ENCODE results near the gene DHRS7B.
"Not testable (repeated sequence)": the region's sequence is repeated elsewhere in the genome, so short reads cannot be mapped to it uniquely, and the experiment has no call there.

Gene DHRS7B

DNA sequence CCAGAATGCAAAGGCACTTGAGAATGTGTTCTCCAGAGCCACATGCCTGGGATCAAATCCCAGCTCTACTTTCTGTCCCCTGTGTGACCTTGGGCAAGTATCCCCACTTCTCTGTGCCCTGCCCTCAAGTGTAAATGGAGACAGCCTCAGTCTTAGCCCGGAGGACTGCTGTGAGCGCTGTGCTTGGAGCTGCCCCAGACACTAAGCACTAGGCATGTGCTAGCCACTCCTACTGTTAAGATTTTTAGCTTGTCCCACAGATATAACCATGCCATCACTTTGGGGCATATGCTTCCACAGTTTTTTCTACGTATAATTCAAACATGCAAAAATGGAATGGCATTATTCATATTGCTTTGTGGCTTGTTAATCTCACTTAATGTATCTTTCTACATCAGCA lies 57.8 kb downstream of the DHRS7B start:
- no peak for FAIRE-seq

- FAIRE-seq = no peak
These were observed 58.3 kb downstream of the DHRS7B start for GRCh38 chr17:21185061-21185460.

DNA sequence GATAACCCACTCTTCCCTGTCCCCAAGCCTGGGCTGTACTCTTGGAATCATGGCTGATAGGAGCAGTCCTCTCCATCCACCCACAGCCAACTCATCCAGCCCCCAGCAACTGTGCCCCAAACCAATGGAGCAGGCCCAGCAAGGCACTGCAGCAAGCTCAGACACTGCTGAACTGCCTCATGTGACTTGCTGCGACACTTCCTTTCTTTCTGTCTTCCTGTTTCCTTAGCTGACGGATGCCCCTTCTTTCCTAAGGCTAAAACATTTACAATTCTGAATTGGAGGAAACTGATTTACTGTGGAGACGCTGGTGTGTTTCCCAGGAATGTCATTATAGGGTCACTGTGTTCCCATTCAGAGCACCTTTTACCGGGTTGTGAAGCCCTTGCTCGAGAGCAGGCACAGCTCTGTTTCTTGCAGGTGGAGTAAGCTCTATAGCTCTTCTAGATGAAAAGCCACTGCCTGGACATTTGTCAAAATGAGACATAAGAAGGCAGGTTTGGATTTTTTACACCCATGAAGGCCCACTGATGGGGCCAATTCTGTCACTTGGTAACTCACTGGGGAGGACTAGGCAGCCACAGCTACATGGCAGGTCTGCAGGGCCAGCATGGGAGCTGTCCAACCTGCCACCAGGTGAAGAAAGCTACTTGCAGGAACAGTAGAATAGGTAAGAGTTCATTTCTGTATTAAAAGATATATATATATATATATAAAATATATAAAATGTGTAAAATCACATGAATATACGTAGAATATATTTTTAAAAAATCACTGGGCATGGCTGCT lies 59.8 kb downstream of the DHRS7B start:
- no peak for FAIRE-seq

- no peak for FAIRE-seq
These were observed 62.6 kb downstream of the DHRS7B start for GRCh38 chr17:21189361-21189760.

GRCh38 chr17:21190078-21190477 lies 63.3 kb downstream of the DHRS7B start:
- FAIRE-seq = no peak

GRCh38 chr17:21191698-21192097 lies 64.9 kb downstream of the DHRS7B start:
- FAIRE-seq = no peak

- not testable (repeated sequence) for FAIRE-seq
These were observed 65.7 kb downstream of the DHRS7B start for GRCh38 chr17:21192414-21192813.

DNA sequence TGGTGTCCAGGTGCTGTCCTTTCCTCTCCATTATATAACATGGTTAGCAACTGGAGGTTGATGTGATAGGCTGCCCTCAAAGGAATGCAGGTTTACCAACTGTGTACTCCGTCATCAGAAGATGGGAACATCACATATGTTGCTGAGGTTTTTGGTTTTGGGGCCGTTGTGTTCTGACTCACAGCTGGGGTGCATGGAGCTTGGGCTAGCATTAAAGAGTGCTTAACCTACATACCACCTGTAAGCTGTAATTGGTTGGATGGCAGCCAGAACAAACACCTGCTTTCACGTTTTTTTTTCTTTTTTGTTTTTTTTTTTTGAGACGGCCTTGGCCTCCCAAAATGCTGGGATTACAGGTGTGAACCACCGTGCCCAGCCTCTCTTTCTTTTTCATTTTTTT lies 66.3 kb downstream of the DHRS7B start:
- FAIRE-seq = no peak

DNA sequence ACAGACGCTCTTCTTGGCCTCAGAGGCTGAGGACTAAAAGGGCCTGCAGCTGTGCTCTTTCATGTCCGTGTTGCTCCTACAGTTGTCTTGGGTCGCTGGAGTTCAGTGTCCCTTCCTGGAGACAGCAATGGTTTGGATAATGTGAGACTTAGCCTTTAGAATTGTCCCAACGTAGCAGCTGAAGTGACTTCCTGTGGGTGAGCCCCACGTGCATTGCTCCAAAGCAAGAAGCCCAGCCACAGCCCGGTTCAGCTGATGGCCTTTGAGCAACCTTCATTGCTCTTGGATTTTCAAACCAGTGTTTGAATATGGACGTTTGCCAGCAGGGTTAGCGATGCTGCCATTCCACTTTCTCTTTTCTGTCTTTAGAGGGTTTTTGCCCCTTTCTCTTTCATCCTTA lies 67.5 kb downstream of the DHRS7B start:
- no peak for FAIRE-seq

- FAIRE-seq = no peak
These were observed 67.9 kb downstream of the DHRS7B start for GRCh38 chr17:21194703-21195102.

DNA sequence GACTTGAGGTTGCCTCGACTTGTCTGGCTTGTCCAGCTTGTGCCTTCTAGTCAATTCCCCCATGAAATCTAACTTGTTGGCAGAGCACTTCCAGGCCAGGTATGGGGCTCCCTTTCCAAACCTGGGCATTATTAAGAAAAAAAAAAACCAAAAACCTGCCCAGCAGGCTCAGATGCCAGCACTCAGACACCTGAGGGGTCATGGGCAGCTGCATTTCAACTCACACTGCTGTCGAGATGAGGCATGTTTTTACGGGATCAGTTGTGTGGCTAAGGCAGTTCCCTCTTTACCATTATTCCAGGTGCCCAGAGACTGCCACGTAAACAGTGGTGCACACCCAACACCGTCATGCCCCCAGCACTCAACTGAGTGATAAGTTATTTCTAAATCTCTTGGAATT lies 69.4 kb downstream of the DHRS7B start:
- FAIRE-seq = no peak

DNA sequence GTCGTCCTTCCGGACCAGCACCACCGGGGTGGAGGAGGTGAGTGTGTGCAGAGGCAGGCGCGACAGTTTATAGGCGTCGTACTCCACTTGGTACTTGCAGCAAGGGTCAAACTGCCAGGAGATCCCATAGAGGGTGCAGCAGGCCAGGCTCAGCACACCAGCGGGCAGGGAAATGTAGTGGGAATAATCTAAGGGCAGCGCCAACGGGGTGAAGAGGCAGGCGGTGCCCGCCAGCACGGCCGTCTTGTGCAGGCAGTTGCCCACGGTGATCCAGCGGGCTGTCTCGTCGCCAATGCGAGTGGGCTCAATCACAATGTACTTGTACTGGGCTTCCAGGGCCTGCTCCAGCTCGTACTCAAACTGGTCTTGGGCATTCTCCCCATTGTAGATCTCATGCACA lies 71.6 kb downstream of the DHRS7B start:
- FAIRE-seq = no peak

- no peak for FAIRE-seq
These were observed 72.5 kb downstream of the DHRS7B start for GRCh38 chr17:21199311-21199710.

- FAIRE-seq = no peak
These were observed 73.1 kb downstream of the DHRS7B start for GRCh38 chr17:21199856-21200255.

DNA sequence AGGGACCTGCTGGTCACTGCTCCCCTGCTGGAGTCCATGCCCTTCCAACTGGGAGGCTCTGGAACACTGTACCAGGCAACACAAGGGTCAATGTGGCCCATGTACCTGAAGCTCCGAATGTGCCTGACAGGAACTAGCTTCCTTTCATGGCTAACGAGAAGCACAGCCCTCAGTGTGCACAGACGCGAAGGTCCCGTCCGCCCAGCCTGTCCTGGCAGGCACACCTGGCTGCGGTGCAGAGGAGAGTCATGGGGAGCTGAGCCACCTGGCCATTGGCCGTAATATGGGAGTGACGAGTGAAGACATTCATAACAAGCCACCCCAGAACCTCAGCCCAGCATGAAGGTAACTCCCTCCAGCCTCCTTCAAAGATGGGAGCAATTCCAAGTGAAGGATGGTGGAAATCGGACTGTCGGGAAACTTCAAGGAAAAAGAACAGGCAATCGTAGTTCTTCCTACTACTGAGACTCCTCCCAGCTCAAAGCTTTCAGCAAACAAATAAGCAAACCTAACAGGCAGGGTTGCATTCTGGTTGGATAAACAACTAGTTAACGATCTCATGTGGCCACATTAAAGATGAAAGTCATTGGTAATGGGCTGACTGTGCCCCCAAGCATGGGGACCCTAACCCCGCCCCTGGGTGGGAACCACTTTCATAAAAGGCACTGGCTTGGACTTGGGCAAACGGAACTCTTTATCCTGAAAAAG lies 74.0 kb downstream of the DHRS7B start:
- no peak for FAIRE-seq

- FAIRE-seq = no peak
These were observed 74.5 kb downstream of the DHRS7B start for GRCh38 chr17:21201298-21201595.

- FAIRE-seq = no peak
These were observed 75.1 kb downstream of the DHRS7B start for GRCh38 chr17:21201874-21202273.

DNA sequence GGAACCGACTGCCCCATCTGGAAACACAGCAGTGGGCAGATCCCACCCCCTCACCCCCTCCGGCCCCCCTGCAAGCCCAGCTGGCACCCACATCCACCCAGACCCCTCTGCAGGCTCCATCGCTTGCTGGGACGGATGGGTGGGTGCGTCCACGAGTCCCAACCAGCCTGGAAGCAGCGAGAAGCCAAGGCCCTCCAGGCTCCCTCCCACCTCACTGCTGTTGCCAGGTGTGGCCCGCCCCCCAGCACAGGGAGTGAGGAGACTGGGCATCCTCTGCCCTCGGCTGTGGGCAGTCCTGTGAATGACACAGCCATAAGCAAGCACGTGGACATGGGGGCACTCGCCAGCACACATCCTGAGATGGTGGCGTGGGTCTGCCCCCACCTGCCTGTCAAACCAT lies 75.7 kb downstream of the DHRS7B start:
- no peak for FAIRE-seq

- no peak for FAIRE-seq
These were observed 78.2 kb downstream of the DHRS7B start for GRCh38 chr17:21204935-21205334.

GRCh38 chr17:21208352-21208751 lies 81.6 kb downstream of the DHRS7B start:
- no peak for FAIRE-seq

DNA sequence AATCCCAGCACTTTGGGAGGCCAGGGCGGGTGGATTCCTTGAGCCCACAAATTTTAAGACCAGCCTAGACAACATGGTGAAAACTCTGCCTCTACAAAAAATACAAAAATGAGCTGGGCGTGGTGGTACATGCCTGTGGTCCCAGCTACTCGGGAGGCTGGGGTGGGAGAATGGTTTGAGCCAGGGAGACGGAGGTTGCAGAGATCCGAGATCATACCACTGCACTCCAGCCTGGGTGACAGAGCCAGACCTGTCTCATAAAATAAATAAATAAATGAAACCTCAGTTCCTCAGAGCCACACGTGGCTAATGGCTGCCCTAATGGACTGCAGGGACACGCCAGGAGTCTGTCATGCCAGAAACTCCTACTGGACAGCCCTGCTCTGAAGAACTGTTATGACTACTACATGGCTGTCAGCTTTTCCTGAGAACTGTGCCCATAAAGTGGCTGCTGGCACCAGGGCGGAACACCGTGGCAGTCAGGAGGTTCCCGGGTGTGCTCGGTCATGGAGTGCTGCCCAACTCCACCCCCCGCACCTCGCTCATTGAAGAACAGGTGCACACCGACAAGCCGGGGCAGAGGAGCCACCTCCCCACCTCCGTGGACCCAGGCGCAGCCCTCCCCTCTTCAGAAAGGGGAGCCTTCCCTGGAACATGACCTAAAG lies 82.9 kb downstream of the DHRS7B start:
- no peak for FAIRE-seq

DNA sequence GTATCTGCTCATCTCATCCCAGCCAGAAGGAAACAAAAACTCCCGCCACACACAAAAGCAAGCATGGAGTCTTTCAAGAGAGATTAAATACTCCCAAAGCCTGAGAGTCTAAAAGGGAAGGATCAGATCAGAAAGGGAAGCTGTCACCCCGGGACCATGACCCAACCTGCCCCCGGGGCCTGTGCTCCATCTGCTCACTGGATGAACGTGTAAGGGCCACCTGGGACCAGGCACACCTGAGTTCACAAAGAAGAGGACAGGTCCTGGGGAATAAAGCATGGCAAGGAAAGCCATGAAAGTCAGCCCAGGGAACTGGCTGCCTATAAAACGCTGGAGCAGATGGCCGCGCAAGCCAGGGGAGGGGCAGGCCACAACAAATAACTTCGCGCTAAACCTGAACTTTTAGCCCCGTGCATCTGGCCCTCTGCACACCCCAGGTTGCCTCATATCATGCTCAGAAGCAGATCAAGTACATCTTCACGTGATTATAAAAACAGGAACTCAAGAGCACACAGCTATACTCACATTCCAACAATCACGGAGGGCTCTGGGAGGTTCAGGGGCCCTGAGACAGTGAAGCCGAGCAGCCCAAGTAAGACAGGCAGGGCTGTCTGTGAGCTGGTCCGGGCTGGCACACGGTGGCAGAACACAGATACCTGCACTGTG lies 83.8 kb downstream of the DHRS7B start:
- no peak for FAIRE-seq

DNA sequence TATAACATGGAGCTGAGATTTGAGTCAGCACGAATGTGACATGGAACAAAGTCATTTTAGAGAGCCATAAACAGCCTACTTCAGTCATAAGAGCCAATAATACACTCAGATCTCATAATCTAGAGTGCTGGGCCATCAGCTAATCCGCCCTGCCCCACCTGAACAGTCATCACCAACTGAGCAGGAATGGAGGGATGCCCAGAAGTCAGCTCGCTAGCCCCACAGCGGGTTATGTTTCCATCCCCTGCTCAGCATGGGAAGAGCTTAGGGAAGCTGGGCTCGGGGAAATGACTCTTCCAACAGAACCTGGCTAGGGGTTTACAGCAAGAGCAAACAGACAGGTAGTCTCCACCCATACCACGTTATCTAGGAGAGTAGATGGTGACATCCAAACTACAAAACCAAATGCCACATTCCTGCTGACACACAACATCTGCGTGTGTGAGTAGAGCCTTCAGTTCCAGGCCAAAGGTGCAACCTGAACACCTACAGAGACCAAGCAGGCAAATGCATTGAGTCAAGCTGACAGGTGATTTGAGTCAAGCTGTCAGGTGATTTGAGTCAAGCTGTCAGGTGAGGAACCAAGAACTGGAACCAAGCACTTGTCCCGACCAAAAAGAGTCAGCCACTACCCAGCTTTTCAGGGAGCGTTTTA lies 85.2 kb downstream of the DHRS7B start:
- FAIRE-seq = no peak

Data from islet of Langerhans (tissue), 1 donor.